Ramos (cell line): ENCODE measurements around the gene PLA2G2D.

Experiments
- in situ Hi-C: fragments of 300-500 bp; cut with MboI; formaldehyde crosslinking; loops from one replicate; pipeline ENCODE4 v1.14.3; 2022; ENCODE audit warnings: low sequenced_read_pairs; ENCODE audit not compliant: unreplicated experiment

Gene PLA2G2D

DNA sequence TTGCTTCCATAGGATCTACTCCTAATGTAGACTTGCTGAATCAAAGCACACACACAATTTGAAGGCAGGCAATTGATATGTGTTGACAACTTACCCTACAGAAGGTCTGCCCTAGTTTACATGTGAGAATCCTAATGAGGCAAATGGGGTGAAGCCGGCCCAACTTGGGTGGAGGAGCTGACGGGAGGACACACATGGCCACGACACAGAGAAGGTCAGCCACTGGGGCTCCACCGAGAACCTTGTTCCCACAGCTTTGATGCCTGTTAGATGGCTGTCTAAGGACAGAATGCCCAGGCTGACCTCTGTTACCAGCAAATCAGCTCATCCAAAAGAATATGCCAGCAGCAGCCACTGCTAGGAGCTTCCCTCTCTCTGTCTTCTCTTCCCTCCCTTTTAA is 1.5 kb upstream of the PLA2G2D start:
- in situ Hi-C loops: no loop called here

DNA sequence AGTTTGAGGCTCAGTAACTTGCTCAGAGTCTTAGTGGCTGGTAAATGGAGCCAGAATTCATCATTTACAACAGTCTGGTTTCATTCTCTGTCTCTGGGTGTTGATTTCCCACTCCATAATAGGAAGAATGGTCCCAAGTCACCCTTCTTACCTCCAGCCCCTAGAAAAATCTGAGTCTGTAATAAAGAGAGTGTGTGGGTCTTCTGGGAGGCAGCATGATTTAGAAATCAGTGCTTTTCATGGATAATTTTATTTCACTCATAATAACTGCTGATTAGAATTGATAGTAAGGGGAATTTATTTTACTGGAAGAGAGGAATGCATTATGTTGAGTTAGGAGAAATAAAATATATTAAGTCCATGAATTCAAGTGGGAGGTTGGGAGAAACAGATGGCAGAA is 2.1 kb downstream of the PLA2G2D start:
- in situ Hi-C loops: no loop called here

DNA sequence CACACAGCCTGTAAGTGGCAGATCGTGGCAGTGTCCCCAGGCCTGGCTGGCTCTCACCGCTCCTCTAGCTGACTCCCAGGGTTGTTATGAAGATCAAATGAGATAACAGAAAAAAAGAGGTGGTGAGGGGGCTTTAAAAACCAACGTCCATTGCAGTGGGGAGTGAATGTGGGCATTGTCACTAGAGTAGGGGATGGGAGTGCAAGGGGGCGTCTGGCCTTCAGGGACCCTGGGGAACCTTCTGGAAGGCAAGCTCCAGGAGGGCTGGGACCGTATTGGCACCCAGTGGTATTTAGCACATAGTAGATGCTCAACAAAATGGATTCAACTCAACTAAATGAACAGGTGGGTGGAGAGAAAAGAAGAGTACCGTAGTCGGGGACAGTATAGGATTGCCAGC is 3.4 kb downstream of the PLA2G2D start:
- in situ Hi-C loops: no loop called here

DNA sequence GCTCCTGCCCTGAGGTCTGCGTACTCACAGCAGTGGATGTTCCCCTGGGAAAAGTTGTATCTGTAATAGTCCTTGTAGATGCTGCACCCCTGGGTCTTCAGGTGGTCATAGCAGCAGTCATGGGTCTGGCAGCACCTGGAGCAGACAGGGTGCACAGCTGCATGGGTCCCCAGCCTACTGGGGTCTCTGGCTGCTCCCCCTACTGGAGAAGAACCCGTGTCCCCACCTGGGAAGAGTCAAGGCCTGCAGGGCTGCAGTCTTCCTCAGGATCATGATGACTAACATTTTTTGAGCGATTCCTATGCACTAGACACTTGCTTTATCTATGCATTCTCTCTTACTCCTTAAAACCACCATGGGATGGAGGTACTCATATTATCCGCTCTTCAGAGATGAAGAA is 3.9 kb downstream of the PLA2G2D start:
- in situ Hi-C loops: no loop called here

DNA sequence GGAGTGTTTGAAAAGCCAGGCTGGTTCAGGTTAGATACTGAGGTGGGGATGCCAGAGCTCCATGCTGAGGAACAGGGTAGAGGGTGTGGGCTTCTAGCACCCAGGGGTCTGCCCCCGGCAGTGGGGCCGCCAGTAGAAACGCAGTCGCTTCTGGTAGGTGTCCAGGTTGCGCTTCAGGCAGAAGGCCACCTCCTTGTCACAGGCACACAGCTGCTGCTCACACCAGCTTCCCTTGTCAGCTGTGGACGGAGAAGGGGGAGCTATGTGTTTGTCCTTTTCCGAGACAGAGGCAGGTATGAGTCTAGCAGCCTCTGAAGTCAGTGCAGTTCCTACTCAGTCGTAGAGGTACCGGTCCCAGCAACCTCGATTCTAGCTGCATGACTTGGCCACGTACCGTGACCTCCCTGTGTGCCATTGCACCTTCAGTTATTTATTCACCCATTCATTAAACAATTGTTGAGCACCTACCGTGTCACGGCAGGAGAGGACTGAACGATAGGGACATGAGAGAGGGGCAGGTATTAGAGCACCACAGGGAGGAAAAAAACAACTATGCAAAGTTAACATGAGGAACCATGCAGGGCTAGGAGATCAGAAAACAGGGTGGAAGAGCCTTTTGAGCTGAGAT is 5.2 kb downstream of the PLA2G2D start:
- in situ Hi-C loops: no loop called here

DNA sequence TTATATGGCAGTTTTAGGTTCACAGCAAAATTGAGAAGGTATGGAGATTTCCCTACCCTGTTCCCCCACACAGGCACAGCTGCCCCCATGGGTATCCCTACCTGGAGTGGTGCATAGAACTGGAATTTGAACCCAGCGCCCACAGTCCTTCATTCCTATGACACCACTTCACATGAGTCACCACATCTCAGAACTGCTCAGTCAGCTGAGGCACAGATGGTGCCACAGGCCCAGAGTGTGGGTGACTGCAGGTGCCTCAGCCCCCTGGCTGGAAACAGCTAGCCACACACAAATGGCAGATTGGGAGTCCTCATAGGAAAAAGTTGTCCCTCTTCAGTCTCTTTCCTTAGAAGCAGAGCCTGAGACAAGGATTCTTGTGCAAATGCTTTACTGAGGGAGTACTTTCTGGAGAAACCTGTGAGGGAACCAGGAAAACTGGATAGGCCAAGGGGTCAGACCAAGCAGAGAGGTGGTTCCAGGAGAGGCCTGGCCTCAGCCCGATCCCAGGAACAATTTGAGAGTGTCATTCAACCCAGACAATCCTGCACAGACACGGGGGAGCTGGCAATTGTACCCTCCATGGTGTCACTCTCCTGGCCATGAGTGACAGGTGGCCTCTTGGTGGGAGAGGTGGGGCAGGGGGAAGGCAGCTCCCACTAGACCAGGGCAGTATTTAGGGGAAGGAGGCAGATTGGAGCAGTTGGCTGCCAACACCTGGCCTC is 6.9 kb downstream of the PLA2G2D start:
- in situ Hi-C loops: no loop called here

DNA sequence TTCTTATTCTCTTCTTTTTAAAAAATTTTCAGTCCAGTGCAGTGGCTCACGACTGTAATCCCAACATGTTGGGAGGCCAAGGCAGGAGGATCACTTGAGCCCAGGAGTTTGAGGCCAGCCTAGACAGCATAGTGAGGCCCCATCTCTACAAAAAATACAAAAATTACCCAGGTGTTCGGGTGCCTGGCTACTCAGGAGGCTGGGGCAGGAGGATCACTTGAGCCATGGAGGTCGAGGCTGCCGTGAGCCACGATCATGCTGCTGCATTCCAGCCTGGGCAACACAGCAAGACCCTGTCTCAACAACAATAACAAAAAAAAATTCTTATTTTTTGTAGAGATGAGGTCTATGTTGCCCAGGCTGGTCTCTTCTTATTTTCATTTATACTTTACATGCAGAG is 7.9 kb downstream of the PLA2G2D start:
- in situ Hi-C loops: no loop called here

DNA sequence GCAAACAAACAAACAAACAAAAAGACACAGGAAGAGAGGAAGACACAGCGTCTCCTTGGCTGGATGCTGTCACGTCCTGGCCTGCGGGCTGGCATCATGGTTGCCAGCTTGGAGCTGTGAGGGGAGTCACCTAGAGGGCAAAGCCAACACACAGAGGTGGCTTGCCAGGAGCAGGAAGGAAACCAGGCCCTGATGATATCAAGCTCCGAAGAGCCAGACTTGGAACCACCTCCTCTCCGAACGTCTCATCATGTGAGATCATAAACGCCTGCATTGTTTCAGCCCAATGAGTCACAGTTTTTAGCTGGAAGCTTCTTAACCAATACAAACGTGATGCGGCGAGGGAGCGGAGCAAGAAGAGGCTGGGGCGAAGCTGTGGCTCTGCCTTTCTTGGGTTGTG is 8.7 kb downstream of the PLA2G2D start:
- in situ Hi-C loops: no loop called here

DNA sequence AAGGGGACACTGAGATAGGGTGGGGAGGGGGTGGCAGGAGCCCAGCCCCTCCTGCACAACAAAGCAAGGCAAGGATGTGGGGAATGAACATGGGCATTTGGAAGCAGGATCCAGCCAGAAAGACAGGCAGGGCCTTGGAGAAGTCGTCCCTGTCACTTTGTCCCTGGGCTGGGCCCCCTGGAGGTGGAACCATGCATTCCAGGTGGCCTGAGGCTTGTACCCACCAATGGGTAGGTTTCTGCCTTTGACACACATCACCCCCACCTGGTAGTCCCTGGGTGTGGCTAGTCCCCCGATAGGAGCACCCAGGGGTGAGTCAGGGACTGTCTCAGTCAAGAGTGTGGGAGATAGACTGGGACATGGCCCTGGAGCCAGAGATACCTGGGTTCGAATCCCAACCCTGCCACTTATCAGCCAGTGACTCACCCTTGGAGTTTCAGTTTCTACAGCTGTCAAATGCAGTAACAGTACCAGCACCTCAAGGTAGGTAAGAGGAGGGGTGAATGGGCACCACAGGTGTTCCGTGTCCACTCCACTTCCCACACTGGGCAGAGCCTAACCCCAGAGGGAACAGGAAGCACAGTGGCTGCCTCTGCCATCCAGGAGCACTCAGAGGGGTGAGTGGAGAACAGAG is 10.0 kb downstream of the PLA2G2D start:
- in situ Hi-C loops: no loop called here

DNA sequence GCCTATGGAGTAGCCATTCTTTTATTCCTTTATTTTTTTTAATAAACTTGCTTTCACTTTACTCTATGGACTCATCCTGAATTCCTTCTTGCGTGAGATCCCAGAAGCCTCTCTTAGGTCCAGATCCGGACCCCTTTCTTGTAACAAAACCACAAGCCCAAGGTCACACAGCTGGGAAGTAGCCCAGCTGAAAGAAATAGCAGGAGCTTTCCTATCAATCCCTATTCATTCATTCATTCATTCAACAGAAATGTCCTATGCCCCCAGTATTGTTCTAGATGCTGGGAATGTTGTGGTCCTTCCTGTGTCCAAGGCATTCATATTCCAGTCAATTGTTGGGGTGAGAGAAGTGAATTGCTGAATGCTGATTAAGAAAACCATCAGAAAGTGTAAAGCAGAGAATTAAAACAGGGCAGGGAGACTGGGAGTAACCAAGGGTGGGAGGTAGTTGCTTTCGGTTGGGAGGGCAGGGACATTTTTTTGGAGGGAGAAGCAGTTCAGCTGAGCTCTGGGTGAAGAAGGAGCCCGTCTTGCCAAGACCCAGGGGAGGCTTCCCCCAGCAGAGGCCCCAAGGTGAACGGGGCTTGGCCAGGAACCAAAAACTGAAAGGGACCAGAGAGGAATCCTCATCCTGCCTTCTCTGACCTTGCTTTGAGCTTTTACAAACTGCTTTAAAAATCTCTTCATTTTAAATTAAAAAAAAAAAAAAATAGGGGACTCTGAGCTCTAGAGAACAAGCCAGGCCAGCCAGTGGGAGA is 10.8 kb downstream of the PLA2G2D start:
- in situ Hi-C loops: no loop called here

DNA sequence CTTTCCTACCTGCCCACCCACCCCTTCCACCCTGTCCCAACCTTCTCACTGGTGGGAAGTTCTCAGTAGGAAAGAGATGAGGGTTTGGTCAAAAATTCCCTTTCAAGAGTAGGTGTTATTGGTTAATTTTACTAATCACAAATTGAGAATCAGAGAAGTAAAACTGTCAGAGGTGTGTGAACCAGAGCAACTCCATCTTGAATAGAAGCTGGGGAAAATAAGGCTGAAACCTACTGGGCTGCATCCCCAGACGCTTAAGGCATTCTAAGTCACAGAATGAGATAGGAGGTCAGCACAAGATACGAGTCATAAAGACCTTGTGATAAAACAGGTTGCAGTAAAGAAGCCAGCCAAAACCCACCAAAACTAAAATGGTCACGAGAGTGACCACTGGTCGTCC is 11.5 kb downstream of the PLA2G2D start:
- in situ Hi-C loops: no loop called here

DNA sequence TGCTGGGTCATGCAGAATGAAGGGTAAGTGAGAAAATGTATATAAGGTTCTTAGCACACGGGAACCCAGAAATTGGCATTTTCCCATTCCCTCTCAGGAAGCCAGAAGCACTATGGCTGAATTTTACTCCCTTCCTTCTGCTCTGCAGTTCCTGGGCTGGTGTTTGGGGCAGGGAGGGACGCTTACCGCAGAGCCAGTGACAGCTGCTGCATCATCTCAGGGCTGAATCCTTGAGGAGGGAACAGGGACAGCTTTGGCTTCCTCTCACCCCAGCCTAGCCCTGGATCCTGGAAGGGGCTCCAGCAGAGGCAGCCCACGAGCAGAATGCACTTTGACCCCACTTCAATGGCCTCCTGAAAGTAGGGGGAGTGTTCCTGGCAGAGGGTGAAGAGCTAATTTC is 12.0 kb downstream of the PLA2G2D start:
- in situ Hi-C loops: no loop called here

DNA sequence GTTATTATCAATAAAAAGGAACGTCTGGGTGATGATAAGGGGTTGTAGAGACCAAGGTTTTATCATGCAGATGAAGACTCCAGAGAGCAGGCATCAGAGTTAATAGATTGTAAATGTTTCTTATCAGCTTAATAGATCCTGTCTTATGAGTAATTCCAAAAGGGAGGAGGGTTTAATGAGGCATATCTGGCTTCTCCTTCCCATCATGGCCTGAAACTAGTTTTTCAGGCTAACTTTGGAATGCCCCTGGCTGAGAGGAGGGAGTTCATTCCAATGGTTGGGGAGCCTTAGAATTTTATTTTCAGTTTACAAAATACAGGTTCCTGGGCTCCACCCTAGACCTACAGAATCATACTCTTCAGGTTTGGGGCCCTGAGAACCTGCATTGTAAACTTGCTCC is 13.5 kb downstream of the PLA2G2D start:
- in situ Hi-C loops: no loop called here

DNA sequence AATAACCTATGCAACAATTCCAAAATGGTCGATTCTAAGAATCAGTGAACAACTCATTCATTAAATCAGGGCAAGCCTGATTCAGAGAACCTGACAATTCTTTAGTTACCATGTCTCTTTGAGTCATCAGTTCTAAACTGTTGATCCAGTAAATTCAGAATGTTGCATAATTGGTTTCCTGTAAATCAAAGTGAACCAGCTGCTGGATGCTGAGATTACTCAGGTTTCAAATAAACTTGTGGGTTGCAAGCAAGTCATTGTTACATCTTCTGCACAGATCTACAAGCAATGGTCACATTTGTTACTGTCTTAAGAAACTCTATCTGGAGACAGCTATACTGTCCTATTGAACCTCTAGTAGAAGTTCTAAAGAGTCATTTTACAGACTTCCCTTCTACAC is 16.5 kb downstream of the PLA2G2D start:
- in situ Hi-C loops: no loop called here

DNA sequence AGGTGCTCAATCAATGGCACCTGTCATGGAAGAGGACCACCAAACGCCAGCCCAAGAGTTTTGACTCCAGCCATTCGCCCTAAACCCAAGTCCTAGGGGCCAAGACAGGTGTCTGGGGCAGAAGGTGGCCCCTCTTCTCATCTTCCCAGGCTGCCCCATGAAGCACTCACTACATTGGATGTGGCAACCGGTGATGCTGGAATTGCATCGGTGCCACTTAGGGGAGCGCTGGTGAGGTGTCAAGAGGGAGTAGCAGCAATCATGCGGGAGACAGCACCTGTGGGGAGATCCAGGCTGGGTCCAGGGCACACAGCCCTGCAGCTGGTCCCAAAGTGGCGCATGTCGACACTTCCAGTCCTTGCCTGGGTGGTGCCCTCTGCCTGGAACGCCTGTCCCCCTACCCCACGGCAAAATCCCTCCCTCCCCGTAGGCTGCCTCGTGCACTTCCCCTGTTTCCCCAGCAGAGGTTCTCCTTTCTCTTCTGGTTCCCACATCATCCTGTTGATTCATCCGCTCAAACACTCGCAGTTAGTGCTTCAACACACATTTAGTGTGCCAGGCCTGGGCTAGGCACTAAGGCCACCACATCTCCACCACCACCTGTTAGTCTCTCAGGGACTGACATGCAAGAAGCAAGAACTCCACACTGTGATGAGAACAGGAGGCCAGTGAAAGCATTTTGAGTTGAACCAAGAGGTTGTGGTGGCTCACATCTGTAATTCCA is 18.5 kb downstream of the PLA2G2D start:
- in situ Hi-C loops: no loop called here

DNA sequence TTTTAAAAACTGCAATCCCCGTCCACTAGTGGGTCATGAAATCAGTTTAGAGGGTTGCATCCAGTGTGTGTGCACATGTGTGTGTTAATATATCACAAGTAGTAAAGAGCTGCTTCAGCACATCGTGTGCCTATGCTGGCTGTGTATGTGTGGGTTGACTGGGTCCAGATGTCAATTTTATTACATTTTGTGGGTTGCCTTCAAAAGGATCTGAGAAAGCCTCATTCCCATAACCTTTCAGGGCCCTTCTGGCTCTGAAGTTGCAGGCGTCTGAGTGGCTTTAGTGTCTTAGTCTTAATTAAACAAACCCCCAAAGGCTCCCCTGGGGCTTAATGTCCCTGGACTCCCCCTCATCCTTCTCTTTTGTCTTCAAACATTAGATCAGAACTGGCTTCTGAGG is 19.8 kb downstream of the PLA2G2D start:
- in situ Hi-C loops: no loop called here

DNA sequence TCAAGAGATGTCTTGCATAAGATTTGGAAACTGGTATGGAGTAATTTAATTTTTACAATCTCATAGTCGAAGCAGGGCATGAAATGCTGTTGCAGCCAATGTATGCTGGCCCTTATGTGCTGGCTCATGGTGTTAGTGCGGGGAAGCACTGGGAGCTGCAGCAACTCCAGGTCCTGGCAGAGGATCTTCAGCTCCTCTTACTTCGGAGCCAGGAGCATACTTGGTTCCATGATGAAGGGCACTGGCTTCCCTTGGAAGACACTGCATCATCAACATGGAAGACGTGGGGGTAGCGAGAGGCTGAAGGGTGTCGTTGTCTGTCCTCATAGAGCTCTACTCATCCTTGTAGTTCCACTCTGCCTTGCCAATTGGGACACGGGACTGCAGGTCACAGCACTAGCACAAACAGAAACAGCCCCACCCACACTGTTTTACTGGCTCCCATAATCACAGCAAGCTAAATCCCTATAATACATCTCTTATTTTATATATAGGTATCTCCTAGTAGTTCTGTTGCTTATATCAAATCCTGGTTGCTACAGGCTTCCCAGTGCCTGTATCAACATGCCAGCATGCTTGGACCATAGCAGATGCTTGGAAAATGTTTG is 22.4 kb downstream of the PLA2G2D start:
- in situ Hi-C loops: no loop called here

DNA sequence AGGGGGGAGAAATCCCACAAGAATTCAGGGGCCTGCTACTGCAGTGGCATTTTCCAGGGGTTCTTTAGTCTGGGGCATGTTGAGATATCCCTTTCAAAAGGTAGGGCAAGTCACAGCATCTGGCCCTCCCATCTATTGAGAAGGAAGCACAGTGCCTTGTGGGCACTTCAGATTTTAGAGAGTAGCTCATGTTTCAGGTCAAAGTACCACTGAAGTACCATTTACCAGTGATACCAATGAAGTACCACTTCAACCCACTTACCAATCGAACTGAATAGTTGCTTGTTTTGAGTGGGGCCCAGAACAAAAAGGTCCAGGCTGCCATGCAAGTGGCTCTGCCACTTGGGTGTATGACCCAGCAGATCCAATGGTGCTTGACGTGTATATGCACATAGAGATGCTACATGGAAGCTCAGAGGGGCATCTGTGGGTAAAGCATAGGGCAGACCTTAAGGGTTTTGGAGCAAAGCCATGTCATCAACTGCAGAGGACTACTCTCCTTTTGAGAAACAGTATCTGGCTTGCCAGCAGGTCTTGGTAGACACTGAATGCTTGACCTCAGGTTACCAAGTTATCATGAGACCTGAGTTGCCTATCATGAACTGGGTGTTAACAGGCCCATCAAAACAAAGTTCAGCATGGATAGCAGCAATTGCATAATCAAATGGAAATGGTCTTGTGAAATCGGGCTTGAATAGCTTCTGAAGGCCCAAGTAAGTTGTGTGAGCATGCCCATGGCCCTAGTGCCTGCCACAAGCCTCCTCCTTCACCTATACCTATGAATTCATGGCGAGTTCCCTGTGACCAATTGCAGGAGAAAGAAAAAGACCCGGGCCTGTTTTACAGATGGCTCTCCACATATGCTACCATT is 23.5 kb downstream of the PLA2G2D start:
- in situ Hi-C loops: no loop called here

DNA sequence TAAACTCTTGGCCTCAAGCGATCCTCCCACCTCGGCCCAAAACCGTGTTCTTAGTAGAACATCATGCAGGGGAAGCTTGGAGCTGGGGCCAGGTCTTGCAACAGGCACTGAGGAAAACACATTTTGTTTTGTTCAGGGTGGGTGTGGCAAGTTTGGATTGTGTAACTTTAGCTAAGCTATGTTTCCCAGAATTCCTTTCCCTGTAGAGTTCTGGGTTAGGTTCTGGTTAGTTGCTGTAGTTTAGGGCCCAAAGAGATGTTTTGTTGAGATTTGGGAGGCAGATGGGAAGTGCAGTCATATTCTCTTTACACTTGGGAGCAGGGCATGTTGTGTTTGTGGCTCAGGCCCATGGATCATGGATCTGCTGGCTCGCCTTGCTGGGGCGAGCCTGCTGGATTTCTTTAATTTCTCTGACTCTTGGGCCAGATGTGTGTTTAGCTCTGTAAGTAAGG is 25.4 kb downstream of the PLA2G2D start:
- in situ Hi-C loops: no loop called here
